DOHH2 (cell line): Measurements from ENCODE around the gene HSDL2.

Source experiments
- CTCF ChIP-seq: fragments of 200-600 bp; sonication (generic); IDR thresholded peaks from one replicate; pipeline ENCODE4 v1.5.1; 2014; ENCODE audit warnings: antibody characterized with exemption, mild to moderate bottlenecking, low read depth, low read length; ENCODE audit not compliant: poor library complexity, severe bottlenecking
- EZH2phosphoT487 ChIP-seq: fragments of 200-600 bp; sonication (generic); IDR thresholded peaks from 2 replicates; pipeline ENCODE4 v1.6.1; 2017; ENCODE audit warnings: borderline replicate concordance, mild to moderate bottlenecking, antibody characterized with exemption, low read length, moderate library complexity, mixed read lengths

GRCh38 chr9:112502175-112502946, 122.5 kb downstream of the HSDL2 start:
- TF ChIP-seq CTCF, result no peak
- TF ChIP-seq EZH2phosphoT487, result no peak
